Measurements from ENCODE around the gene GRK4. TPM values are rescaled to one million over a fixed set of nuclear protein-coding genes. Genes with fewer than 3 reads are reported as not detected.

The GRK4 gene
- total RNA-seq, 6 experiments from 2014 or later = 5.1 to 8.1 (median 6.7) TPM

DNA sequence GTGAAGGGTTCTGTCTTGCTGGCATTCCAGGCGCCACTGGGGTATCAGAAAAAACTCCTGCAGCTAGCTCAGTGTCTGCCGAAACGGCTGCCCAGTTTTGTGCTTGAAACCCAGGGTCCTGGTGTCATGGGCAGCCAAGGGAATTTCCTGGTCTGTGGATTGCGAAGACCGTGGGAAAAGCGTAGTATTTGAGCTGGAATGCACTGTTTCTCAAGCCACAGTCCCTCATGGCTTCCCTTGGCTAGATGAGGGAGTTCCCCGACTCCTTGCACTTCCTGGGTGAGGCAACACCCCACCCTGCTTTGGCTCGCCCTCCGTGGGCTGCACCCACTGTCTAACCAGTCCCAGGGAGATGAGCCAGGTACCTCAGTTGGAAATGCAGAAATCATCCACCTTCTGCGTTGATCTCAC lies 40.2 kb upstream of the GRK4 start:
- H3K27ac Mint-ChIP-seq = peak overlapping the region; percentile 41
- H3K27me3 Mint-ChIP-seq (ENCODE audit: insufficient read depth) = no peaks in the 10 kb centered on the region; the same call in 1 of the 2 replicates
- H3K9me3 Mint-ChIP-seq = peaks cover 12% of the 10 kb centered on the region
- peaks cover 44% of the 10 kb centered on the region for H3K36me3 Mint-ChIP-seq (ENCODE audit: low read depth)
- H3K4me1 Mint-ChIP-seq (ENCODE audit: low read depth) = peaks cover 13% of the 10 kb centered on the region
- DNase-seq = no peak
- TF ChIP-seq, protein P1, sequence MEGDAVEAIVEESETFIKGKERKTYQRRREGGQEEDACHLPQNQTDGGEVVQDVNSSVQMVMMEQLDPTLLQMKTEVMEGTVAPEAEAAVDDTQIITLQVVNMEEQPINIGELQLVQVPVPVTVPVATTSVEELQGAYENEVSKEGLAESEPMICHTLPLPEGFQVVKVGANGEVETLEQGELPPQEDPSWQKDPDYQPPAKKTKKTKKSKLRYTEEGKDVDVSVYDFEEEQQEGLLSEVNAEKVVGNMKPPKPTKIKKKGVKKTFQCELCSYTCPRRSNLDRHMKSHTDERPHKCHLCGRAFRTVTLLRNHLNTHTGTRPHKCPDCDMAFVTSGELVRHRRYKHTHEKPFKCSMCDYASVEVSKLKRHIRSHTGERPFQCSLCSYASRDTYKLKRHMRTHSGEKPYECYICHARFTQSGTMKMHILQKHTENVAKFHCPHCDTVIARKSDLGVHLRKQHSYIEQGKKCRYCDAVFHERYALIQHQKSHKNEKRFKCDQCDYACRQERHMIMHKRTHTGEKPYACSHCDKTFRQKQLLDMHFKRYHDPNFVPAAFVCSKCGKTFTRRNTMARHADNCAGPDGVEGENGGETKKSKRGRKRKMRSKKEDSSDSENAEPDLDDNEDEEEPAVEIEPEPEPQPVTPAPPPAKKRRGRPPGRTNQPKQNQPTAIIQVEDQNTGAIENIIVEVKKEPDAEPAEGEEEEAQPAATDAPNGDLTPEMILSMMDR (IDR thresholded peaks at IDR 0.05) = no peak
- H3K4me3 Mint-ChIP-seq = no peak overlapping the region

DNA sequence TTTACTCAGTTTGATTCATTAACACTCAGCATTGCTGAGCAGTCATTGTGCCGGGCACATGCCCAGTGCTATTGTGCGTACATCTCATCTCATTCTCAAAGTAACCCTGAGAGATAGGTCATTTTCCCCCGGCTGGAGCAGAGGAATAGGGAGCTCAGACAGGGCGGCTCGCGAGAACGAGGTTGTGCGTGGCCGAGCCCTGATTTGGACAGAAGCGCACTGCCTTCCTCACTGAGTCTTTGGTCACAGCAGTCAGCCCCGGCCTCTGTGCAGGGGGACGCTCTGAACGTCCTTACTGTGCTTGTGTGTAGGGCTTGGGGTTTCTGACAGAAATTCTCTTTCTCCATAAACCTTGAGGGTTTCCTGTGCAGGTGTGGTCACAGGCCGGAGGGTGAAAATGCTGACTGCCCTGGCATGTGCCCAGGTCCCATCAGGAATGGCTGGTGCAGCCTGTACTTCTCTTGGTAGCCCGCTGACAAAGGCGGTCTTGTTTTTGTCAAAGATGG lies 39.6 kb upstream of the GRK4 start:
- TF ChIP-seq, protein P1 (IDR thresholded peaks at IDR 0.05) = no peak
- H3K27me3 Mint-ChIP-seq (ENCODE audit: insufficient read depth) = no peaks in the 10 kb centered on the region; the same call in 1 of the 2 replicates
- peak overlapping the region; percentile 41 for H3K27ac Mint-ChIP-seq
- peaks cover 13% of the 10 kb centered on the region for H3K4me1 Mint-ChIP-seq (ENCODE audit: low read depth)
- DNase-seq = no peak
- H3K36me3 Mint-ChIP-seq (ENCODE audit: low read depth) = peaks cover 43% of the 10 kb centered on the region
- H3K4me3 Mint-ChIP-seq = no peak overlapping the region
- H3K9me3 Mint-ChIP-seq = peaks cover 12% of the 10 kb centered on the region

DNA sequence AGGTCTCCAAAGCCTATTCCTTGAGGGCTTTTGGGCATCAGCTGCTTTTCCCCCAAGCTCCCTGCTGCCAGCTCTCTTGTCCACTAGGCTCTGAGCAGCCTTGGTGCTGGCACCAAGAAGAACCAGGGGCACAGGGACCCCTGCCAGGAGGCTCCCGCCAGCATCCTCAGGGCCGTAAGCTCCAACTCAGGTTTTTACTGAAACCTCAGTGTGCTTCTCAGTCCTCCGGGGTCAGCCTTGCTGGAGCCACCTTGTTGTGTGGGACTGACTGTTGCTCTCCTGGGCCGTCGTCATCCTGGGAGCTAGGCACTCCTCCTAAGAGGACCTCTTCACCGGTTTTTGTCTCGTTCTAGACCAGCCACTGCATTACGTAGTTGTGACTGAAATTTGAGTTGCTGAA lies 39.1 kb upstream of the GRK4 start:
- H3K36me3 Mint-ChIP-seq (ENCODE audit: low read depth) = peaks cover 43% of the 10 kb centered on the region
- H3K4me1 Mint-ChIP-seq (ENCODE audit: low read depth) = peaks cover 13% of the 10 kb centered on the region
- TF ChIP-seq, protein P1 (IDR thresholded peaks at IDR 0.05) = no peak
- no peak overlapping the region for H3K27ac Mint-ChIP-seq
- H3K9me3 Mint-ChIP-seq = peaks cover 10% of the 10 kb centered on the region
- no peak overlapping the region for H3K4me3 Mint-ChIP-seq
- no peak for DNase-seq
- H3K27me3 Mint-ChIP-seq (ENCODE audit: insufficient read depth) = no peaks in the 10 kb centered on the region; the same call in 1 of the 2 replicates

DNA sequence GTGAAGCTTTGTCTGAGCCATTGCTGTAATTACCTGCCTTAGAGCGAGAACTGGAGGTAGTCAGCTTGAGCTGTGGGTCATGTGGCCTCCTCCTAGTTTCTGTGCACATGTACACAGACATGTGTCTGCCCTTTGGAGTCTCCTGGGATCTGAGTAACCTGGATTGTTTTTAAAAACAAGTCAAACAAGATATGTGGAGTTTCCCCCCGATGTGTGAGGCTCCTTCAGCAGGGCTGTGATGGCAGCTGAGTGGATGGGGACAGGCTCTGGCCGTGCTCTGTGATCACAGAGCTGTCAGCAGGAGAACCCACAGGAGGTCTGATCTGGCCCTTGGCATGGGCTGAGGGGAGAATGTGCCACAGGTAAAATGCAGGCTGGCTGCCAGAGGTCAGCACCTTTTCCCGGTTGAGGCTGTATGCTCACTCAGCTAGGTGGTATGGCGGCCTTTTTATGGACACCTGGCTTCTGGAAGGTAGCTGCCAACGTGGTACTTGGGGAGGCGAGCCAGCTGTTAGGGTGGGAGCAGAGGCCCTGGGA lies 38.5 kb upstream of the GRK4 start:
- Mint-ChIP-seq H3K27ac (no peak overlapping the region), H3K9me3 (peaks cover 5% of the 10 kb centered on the region), H3K4me3 (no peak overlapping the region), H3K36me3 (ENCODE audit: low read depth) (peaks cover 43% of the 10 kb centered on the region), H3K27me3 (ENCODE audit: insufficient read depth) (no peaks in the 10 kb centered on the region; the same call in 1 of the 2 replicates), H3K4me1 (ENCODE audit: low read depth) (peaks cover 13% of the 10 kb centered on the region)
- TF ChIP-seq, protein P1 (IDR thresholded peaks at IDR 0.05) = no peak
- no peak for DNase-seq

DNA sequence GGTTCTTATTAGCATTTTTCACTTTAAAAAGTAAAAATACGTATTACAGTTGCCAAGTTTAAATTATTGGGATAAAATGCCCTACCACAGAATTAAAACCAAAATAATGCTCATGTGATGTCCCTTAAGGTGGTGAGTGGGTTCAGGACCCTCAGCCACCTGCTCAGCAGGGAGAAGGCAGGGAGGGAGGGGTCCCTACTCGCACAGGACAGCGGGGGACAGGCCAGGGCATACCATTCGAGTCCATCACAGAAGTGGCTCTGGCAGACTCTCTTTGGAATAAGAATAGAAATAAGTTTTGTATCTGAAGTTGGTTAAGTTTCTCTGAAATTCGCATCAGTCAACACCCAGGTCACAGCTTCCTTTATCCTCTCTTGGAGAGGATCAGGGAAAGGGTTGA lies 37.9 kb upstream of the GRK4 start:
- H3K36me3 Mint-ChIP-seq (ENCODE audit: low read depth) = peaks cover 36% of the 10 kb centered on the region; the same call in 1 of the 2 replicates
- H3K9me3 Mint-ChIP-seq = no peaks in the 10 kb centered on the region
- no peak overlapping the region for H3K27ac Mint-ChIP-seq
- no peak for DNase-seq
- H3K4me3 Mint-ChIP-seq = no peak overlapping the region
- TF ChIP-seq, protein P1 (IDR thresholded peaks at IDR 0.05) = no peak
- H3K27me3 Mint-ChIP-seq (ENCODE audit: insufficient read depth) = no peaks in the 10 kb centered on the region; the same call in 1 of the 2 replicates
- peaks cover 13% of the 10 kb centered on the region for H3K4me1 Mint-ChIP-seq (ENCODE audit: low read depth)

Measured in HFFc6 (cell line).